ENCODE measurements around the gene CREB5. TPM values are rescaled to one million over a fixed set of nuclear protein-coding genes. Genes with fewer than 3 reads are reported as not detected.

CREB5 gene
- total and polyA plus RNA-seq, 2 of the 8 experiments (the other 6 are each of a cell fraction or from before 2014, with no cell fraction given), result 2.4 to 2.7 TPM

GRCh38 chr7:28687537-28687936, 275.2 kb downstream of the CREB5 start:
- no peak overlapping the region for H3K9ac ChIP-seq (replicated peaks in 1 of 4; ENCODE audit: extremely low read depth in 1 of 4, low read depth in 3 of 4, low read length in 3 of 4)
- WGBS, 2 experiments (ENCODE audit: extremely low coverage in 1 of 2, insufficient coverage in 1 of 2, insufficient read length in 1 of 2, insufficient replicate concordance in 2 of 2, low coverage in 1 of 2, low lambda C conversion rate in 2 of 2, missing lambda C conversion rate in 1 of 2), result 61% methylated on average over 4 of the region's 4 CpGs; no CpG with 5 or more reads in 1 of the 2 experiments
- peaks cover 4% of the 10 kb centered on the region for H3K23me2 ChIP-seq (ENCODE audit: low read depth, low read length)

More at GRCh38 chr7:28687537-28687936, 275.2 kb downstream of the CREB5 start:
- Histone ChIP-seq H2BK120ac (replicated peaks; ENCODE audit: low read depth, low read length) (peak overlapping the region; percentile 43), H3K36me3 (ENCODE audit: control insufficient read depth in 2 of 4, insufficient read depth in 4 of 4, low read length in 3 of 4) (no peaks in the 10 kb centered on the region), H3K4me3 (ENCODE audit: extremely low read depth in 1 of 4, insufficient read depth in 2 of 4, low read depth in 3 of 4, low read length in 4 of 4) (no peak overlapping the region), H3K14ac (ENCODE audit: insufficient read length) (no peak overlapping the region), H2AK5ac (ENCODE audit: low read depth, low read length) (no peak overlapping the region), H3K79me2 (ENCODE audit: control insufficient read depth in 1 of 2, insufficient read depth in 2 of 2, low read length in 2 of 2) (no peaks in the 10 kb centered on the region), H3K79me1 (ENCODE audit: low read depth, low read length) (0 out of 2 replicates have a peak, but pooled peaks cover 2% of the 10 kb centered on the region), H2BK5ac (ENCODE audit: low read depth, low read length) (no peak overlapping the region), H4K8ac (ENCODE audit: extremely low read depth, insufficient read depth, low read length) (no peak overlapping the region), H3K9me3 (ENCODE audit: insufficient read depth in 2 of 2, low read depth in 1 of 2, low read length in 1 of 2) (no peaks in the 10 kb centered on the region), H3K4ac (replicated peaks; ENCODE audit: insufficient read length, low read depth, low read length) (no peak overlapping the region), H4K91ac (replicated peaks; ENCODE audit: insufficient read length, low read length) (no peak overlapping the region), H3K27ac (ENCODE audit: low read depth, low read length) (no peak overlapping the region), H4K5ac (ENCODE audit: insufficient read length, low read depth, low read length) (no peak overlapping the region), H3K23ac (ENCODE audit: insufficient read length) (no peak overlapping the region), H3K4me1 (replicated peaks in 1 of 4; ENCODE audit: control insufficient read depth in 3 of 4, insufficient read depth in 4 of 4, low read length in 3 of 4) (peaks cover 0 to 5% (median 2%) of the 10 kb centered on the region in 4 experiments; a peak in 5 of 7 replicates), H3K27me3 (replicated peaks in 1 of 4; ENCODE audit: control insufficient read depth in 3 of 4, extremely low read depth in 1 of 4, insufficient read depth in 3 of 4, low read length in 3 of 4) (no peaks in the 10 kb centered on the region), H3K56ac (replicated peaks; ENCODE audit: insufficient read length, low read depth, low read length) (no peak overlapping the region), H2BK15ac (ENCODE audit: low read length) (no peak overlapping the region; the same call in 1 of the 2 replicates), H2BK20ac (ENCODE audit: low read length) (0 out of 2 replicates have a peak overlapping the region, but pooled peaks have one; percentile 17), H4K20me1 (replicated peaks in 1 of 2; ENCODE audit: control insufficient read depth in 1 of 2, insufficient read depth in 2 of 2, low read length in 2 of 2) (no peaks in the 10 kb centered on the region), H3K4me2 (ENCODE audit: insufficient read depth in 1 of 2, low read depth in 2 of 2, low read length in 2 of 2) (peak overlapping the region in 1 of 2 experiments; percentile 75; a peak in 1 of 4 replicates), H3K18ac (ENCODE audit: extremely low read depth, low read length) (no peak overlapping the region), H2AFZ (ENCODE audit: low read length) (no peak overlapping the region), H2BK12ac (ENCODE audit: low read depth, low read length) (0 out of 2 replicates have a peak overlapping the region, but pooled peaks have one; percentile 39)
- FAIRE-seq, result no peak
- ChIA-PET POLR2A (ENCODE audit: partially characterized antibody) (interaction anchor here (0.7 kb wide), 1 partner anchor 21 kb away, joined by 3 read pairs; no protein-coding TSS in a partner anchor), CTCF (ENCODE audit: partially characterized antibody) (no interaction called here)
- no peak for DNase-seq (ENCODE audit: low read depth in 1 of 2, low spot score in 2 of 2)
- TF ChIP-seq CBX5 (IDR thresholded peaks at IDR 0.05; ENCODE audit: low read depth, low read length), result no peak
